ENCODE measurements around the gene KCNN3.
"Not testable (repeated sequence)": the region's sequence is repeated elsewhere in the genome, so short reads cannot be mapped to it uniquely, and the experiment has no call there.

KCNN3 gene

GRCh38 chr1:154870115-154870571 is at the start of gene KCNN3:
KCNN3 (minus strand) TSS chr1:154870281; CDS start chr1:154869964, 317 bp downstream.
- Histone ChIP-seq H3K4me1 (ENCODE audit: control insufficient read depth, insufficient read depth, low read length) (peaks cover 7% of the 10 kb centered on the region), H3K36me3 (ENCODE audit: control insufficient read depth, insufficient read depth, low read length) (no peaks in the 10 kb centered on the region), H3K9ac (ENCODE audit: low read depth, low read length) (no peak within 1 kb of the TSS), H3K27me3 (ENCODE audit: control insufficient read depth, insufficient read depth, low read length) (peaks cover 40% of the 10 kb centered on the region), H3K4me3 (ENCODE audit: low read depth, low read length) (peak within 1 kb of the TSS; percentile 65), H3K9me3 (ENCODE audit: control insufficient read depth, insufficient read depth, low read length) (no peaks in the 10 kb centered on the region)

- Histone ChIP-seq H3K9me3 (ENCODE audit: control insufficient read depth, insufficient read depth, low read length) (peaks cover 6% of the 10 kb centered on the region), H3K9ac (ENCODE audit: low read depth, low read length) (no peak overlapping the region), H3K4me1 (ENCODE audit: control insufficient read depth, insufficient read depth, low read length) (no peaks in the 10 kb centered on the region), H3K4me3 (ENCODE audit: low read depth, low read length) (no peak overlapping the region), H3K36me3 (ENCODE audit: control insufficient read depth, insufficient read depth, low read length) (no peaks in the 10 kb centered on the region), H3K27me3 (ENCODE audit: control insufficient read depth, insufficient read depth, low read length) (no peaks in the 10 kb centered on the region)
Measured at GRCh38 chr1:154913273-154913672, 43.2 kb upstream of the KCNN3 start.

GRCh38 chr1:154912755-154913154 is 42.7 kb upstream of the KCNN3 start:
- Histone ChIP-seq H3K9ac (ENCODE audit: low read depth, low read length) (no peak overlapping the region), H3K4me3 (ENCODE audit: low read depth, low read length) (no peak overlapping the region), H3K4me1 (ENCODE audit: control insufficient read depth, insufficient read depth, low read length) (no peaks in the 10 kb centered on the region), H3K36me3 (ENCODE audit: control insufficient read depth, insufficient read depth, low read length) (no peaks in the 10 kb centered on the region), H3K27me3 (ENCODE audit: control insufficient read depth, insufficient read depth, low read length) (no peaks in the 10 kb centered on the region), H3K9me3 (ENCODE audit: control insufficient read depth, insufficient read depth, low read length) (peaks cover 6% of the 10 kb centered on the region)

GRCh38 chr1:154911691-154912550 is 41.8 kb upstream of the KCNN3 start:
- no peaks in the 10 kb centered on the region for H3K27me3 ChIP-seq (ENCODE audit: control insufficient read depth, insufficient read depth, low read length)
- H3K36me3 ChIP-seq (ENCODE audit: control insufficient read depth, insufficient read depth, low read length), result no peaks in the 10 kb centered on the region
- no peak overlapping the region for H3K4me3 ChIP-seq (ENCODE audit: low read depth, low read length)
- H3K9me3 ChIP-seq (ENCODE audit: control insufficient read depth, insufficient read depth, low read length), result peaks cover 6% of the 10 kb centered on the region
- H3K4me1 ChIP-seq (ENCODE audit: control insufficient read depth, insufficient read depth, low read length), result no peaks in the 10 kb centered on the region
- no peak overlapping the region for H3K9ac ChIP-seq (ENCODE audit: low read depth, low read length)

GRCh38 chr1:154910851-154911250 is 40.8 kb upstream of the KCNN3 start:
- Histone ChIP-seq H3K9me3 (ENCODE audit: control insufficient read depth, insufficient read depth, low read length) (peaks cover 6% of the 10 kb centered on the region), H3K9ac (ENCODE audit: low read depth, low read length) (no peak overlapping the region), H3K4me1 (ENCODE audit: control insufficient read depth, insufficient read depth, low read length) (no peaks in the 10 kb centered on the region), H3K27me3 (ENCODE audit: control insufficient read depth, insufficient read depth, low read length) (no peaks in the 10 kb centered on the region), H3K36me3 (ENCODE audit: control insufficient read depth, insufficient read depth, low read length) (no peaks in the 10 kb centered on the region), H3K4me3 (ENCODE audit: low read depth, low read length) (no peak overlapping the region)

GRCh38 chr1:154908937-154909336 is 38.9 kb upstream of the KCNN3 start:
- Histone ChIP-seq H3K9me3 (ENCODE audit: control insufficient read depth, insufficient read depth, low read length) (peaks cover 6% of the 10 kb centered on the region), H3K4me3 (ENCODE audit: low read depth, low read length) (no peak overlapping the region), H3K4me1 (ENCODE audit: control insufficient read depth, insufficient read depth, low read length) (no peaks in the 10 kb centered on the region), H3K9ac (ENCODE audit: low read depth, low read length) (no peak overlapping the region), H3K36me3 (ENCODE audit: control insufficient read depth, insufficient read depth, low read length) (no peaks in the 10 kb centered on the region), H3K27me3 (ENCODE audit: control insufficient read depth, insufficient read depth, low read length) (no peaks in the 10 kb centered on the region)

GRCh38 chr1:154908129-154908528 is 38.0 kb upstream of the KCNN3 start:
- H3K9ac ChIP-seq (ENCODE audit: low read depth, low read length); H3K4me1 ChIP-seq (ENCODE audit: control insufficient read depth, insufficient read depth, low read length); H3K36me3 ChIP-seq (ENCODE audit: control insufficient read depth, insufficient read depth, low read length); H3K4me3 ChIP-seq (ENCODE audit: low read depth, low read length); H3K9me3 ChIP-seq (ENCODE audit: control insufficient read depth, insufficient read depth, low read length); H3K27me3 ChIP-seq (ENCODE audit: control insufficient read depth, insufficient read depth, low read length): not testable (repeated sequence)

- Histone ChIP-seq H3K27me3 (ENCODE audit: control insufficient read depth, insufficient read depth, low read length) (no peaks in the 10 kb centered on the region), H3K9me3 (ENCODE audit: control insufficient read depth, insufficient read depth, low read length) (peaks cover 6% of the 10 kb centered on the region), H3K4me1 (ENCODE audit: control insufficient read depth, insufficient read depth, low read length) (no peaks in the 10 kb centered on the region), H3K4me3 (ENCODE audit: low read depth, low read length) (no peak overlapping the region), H3K9ac (ENCODE audit: low read depth, low read length) (no peak overlapping the region), H3K36me3 (ENCODE audit: control insufficient read depth, insufficient read depth, low read length) (no peaks in the 10 kb centered on the region)
Measured at GRCh38 chr1:154906621-154907081, 36.6 kb upstream of the KCNN3 start.

- Histone ChIP-seq H3K4me3 (ENCODE audit: low read depth, low read length) (no peak overlapping the region), H3K36me3 (ENCODE audit: control insufficient read depth, insufficient read depth, low read length) (no peaks in the 10 kb centered on the region), H3K9ac (ENCODE audit: low read depth, low read length) (no peak overlapping the region), H3K27me3 (ENCODE audit: control insufficient read depth, insufficient read depth, low read length) (no peaks in the 10 kb centered on the region), H3K4me1 (ENCODE audit: control insufficient read depth, insufficient read depth, low read length) (no peaks in the 10 kb centered on the region), H3K9me3 (ENCODE audit: control insufficient read depth, insufficient read depth, low read length) (no peaks in the 10 kb centered on the region)
Measured at GRCh38 chr1:154902938-154903566, 33.0 kb upstream of the KCNN3 start.

GRCh38 chr1:154901591-154901990 is 31.5 kb upstream of the KCNN3 start:
- H3K9me3 ChIP-seq (ENCODE audit: control insufficient read depth, insufficient read depth, low read length), result no peaks in the 10 kb centered on the region
- H3K4me1 ChIP-seq (ENCODE audit: control insufficient read depth, insufficient read depth, low read length), result no peaks in the 10 kb centered on the region
- no peaks in the 10 kb centered on the region for H3K36me3 ChIP-seq (ENCODE audit: control insufficient read depth, insufficient read depth, low read length)
- H3K9ac ChIP-seq (ENCODE audit: low read depth, low read length), result no peak overlapping the region
- H3K4me3 ChIP-seq (ENCODE audit: low read depth, low read length), result no peak overlapping the region
- H3K27me3 ChIP-seq (ENCODE audit: control insufficient read depth, insufficient read depth, low read length), result no peaks in the 10 kb centered on the region

GRCh38 chr1:154899041-154899440 is 29.0 kb upstream of the KCNN3 start:
- no peaks in the 10 kb centered on the region for H3K27me3 ChIP-seq (ENCODE audit: control insufficient read depth, insufficient read depth, low read length)
- H3K36me3 ChIP-seq (ENCODE audit: control insufficient read depth, insufficient read depth, low read length), result no peaks in the 10 kb centered on the region
- H3K9me3 ChIP-seq (ENCODE audit: control insufficient read depth, insufficient read depth, low read length), result no peaks in the 10 kb centered on the region
- H3K9ac ChIP-seq (ENCODE audit: low read depth, low read length), result no peak overlapping the region
- H3K4me1 ChIP-seq (ENCODE audit: control insufficient read depth, insufficient read depth, low read length), result no peaks in the 10 kb centered on the region
- H3K4me3 ChIP-seq (ENCODE audit: low read depth, low read length), result no peak overlapping the region

- no peak overlapping the region for H3K4me3 ChIP-seq (ENCODE audit: low read depth, low read length)
Measured at GRCh38 chr1:154896771-154897286, 26.7 kb upstream of the KCNN3 start.

More at GRCh38 chr1:154896771-154897286, 26.7 kb upstream of the KCNN3 start:
- Histone ChIP-seq H3K4me1 (ENCODE audit: control insufficient read depth, insufficient read depth, low read length) (no peaks in the 10 kb centered on the region), H3K36me3 (ENCODE audit: control insufficient read depth, insufficient read depth, low read length) (no peaks in the 10 kb centered on the region), H3K9ac (ENCODE audit: low read depth, low read length) (no peak overlapping the region), H3K9me3 (ENCODE audit: control insufficient read depth, insufficient read depth, low read length) (no peaks in the 10 kb centered on the region), H3K27me3 (ENCODE audit: control insufficient read depth, insufficient read depth, low read length) (no peaks in the 10 kb centered on the region)
